ENCODE measurements around the gene C13orf46.

The C13orf46 gene

DNA sequence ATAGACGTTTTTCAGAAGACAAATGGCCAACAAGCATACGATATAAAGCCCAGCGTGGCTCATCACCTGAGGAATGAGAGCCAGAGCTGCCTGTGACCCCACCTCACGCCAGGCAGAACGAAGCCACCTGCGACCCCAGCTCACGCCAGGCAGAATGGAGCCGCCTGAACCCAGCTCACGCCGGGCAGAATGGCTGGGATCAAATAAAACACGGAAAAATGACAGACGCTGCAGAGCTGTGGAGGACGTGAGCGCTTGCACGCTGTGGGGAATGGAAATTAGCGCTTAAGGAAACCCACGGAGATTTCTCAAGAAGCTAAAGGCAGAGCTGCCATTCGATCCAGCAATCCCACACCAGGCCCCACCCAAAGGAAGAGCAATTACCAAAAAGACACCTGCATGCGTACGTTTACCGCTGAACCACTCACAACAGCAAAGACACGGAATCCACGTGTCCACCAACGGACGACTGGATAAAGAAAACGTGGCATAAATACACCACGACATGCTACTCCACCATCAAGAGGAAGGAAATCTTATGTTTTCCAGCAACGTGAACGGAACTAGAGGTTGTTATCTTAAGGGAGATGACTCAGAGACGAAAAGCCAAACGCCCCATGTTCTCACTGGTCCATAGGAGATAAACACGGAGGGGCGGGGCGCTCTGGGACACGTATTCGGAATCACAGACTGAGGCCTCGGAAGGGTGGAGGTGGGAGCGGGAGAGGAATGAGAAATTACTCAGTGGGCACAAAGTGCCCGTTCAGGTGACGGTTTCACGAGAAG is 30.7 kb upstream of the C13orf46 start:
- no peaks in the 10 kb centered on the region for H3K9me3 ChIP-seq
- H3K4me3 ChIP-seq (ENCODE audit: low read depth, low read length): no peak overlapping the region
- no peaks in the 10 kb centered on the region for H3K27me3 ChIP-seq
- peak; percentile 4 for DNase-seq
- H3K36me3 ChIP-seq: peaks cover 13% of the 10 kb centered on the region
- no peaks in the 10 kb centered on the region for H3K4me1 ChIP-seq
- TF ChIP-seq, protein P1, sequence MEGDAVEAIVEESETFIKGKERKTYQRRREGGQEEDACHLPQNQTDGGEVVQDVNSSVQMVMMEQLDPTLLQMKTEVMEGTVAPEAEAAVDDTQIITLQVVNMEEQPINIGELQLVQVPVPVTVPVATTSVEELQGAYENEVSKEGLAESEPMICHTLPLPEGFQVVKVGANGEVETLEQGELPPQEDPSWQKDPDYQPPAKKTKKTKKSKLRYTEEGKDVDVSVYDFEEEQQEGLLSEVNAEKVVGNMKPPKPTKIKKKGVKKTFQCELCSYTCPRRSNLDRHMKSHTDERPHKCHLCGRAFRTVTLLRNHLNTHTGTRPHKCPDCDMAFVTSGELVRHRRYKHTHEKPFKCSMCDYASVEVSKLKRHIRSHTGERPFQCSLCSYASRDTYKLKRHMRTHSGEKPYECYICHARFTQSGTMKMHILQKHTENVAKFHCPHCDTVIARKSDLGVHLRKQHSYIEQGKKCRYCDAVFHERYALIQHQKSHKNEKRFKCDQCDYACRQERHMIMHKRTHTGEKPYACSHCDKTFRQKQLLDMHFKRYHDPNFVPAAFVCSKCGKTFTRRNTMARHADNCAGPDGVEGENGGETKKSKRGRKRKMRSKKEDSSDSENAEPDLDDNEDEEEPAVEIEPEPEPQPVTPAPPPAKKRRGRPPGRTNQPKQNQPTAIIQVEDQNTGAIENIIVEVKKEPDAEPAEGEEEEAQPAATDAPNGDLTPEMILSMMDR (IDR thresholded peaks at IDR 0.05; ENCODE audit: low read depth, low read length): no peak

DNA sequence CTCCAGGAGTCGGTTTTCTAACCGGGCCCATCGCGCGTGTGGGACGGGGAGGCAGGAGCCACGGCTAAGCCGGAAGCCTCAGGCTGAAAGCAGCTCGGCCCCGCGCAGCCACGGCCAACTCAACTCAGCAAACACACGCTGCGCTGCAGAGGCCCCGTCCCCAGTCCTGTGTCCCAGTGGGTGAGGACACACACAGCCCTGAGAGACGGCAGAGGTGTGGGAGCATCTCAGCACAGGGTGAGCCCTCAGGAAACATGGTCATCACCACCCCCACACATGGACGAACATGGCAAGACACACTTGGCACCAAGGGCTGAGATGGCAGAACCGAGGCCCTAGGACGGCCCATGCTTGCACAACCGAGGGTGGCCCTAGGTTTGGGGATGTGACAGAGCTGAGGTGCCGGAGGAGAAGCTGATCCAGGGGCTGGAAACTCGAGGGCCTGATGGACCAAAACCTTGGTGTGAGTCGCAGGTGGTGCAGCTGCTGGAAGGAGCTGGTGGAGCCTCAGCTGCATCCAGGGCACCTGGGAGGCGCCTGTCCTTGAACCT is 29.0 kb upstream of the C13orf46 start:
- TF ChIP-seq, protein P1 (IDR thresholded peaks at IDR 0.05; ENCODE audit: low read depth, low read length): no peak
- Histone ChIP-seq H3K27me3 (no peaks in the 10 kb centered on the region), H3K36me3 (peaks cover 9% of the 10 kb centered on the region; the same call in 1 of the 2 replicates), H3K4me1 (peaks cover 8% of the 10 kb centered on the region), H3K4me3 (ENCODE audit: low read depth, low read length) (no peak overlapping the region), H3K9me3 (no peaks in the 10 kb centered on the region)
- no peak for DNase-seq

DNA sequence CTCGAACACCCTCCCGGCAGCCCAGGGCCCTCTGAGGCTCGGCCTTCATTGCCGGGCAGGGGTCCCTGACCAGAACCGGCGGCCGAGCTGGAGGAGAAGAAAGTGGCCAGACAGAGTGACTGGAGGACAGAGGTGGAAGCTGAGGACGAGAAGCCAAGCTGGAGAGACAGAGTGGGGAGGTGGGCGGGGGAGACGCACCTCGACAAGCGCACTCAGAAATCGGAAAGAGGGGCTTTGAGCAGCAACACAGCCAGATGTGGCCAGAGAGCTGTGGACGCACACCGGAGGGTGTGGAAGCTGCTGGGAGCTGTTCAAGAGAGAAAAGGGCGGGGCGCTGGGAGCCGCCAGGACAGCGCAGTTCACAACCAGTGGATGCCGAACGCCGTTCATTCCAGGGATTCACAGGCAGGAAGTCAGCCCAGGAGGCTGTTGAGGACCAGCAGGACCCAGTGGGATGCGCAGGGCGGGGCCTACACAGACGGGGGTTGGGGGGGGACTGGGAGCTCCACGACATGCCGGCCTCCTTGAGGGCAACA is 28.2 kb upstream of the C13orf46 start:
- H3K4me1 ChIP-seq: peaks cover 8% of the 10 kb centered on the region
- TF ChIP-seq, protein P1 (IDR thresholded peaks at IDR 0.05; ENCODE audit: low read depth, low read length): no peak
- no peaks in the 10 kb centered on the region for H3K9me3 ChIP-seq
- no peak overlapping the region for H3K4me3 ChIP-seq (ENCODE audit: low read depth, low read length)
- DNase-seq: no peak
- no peaks in the 10 kb centered on the region for H3K27me3 ChIP-seq
- peaks cover 9% of the 10 kb centered on the region; the same call in 1 of the 2 replicates for H3K36me3 ChIP-seq

DNA sequence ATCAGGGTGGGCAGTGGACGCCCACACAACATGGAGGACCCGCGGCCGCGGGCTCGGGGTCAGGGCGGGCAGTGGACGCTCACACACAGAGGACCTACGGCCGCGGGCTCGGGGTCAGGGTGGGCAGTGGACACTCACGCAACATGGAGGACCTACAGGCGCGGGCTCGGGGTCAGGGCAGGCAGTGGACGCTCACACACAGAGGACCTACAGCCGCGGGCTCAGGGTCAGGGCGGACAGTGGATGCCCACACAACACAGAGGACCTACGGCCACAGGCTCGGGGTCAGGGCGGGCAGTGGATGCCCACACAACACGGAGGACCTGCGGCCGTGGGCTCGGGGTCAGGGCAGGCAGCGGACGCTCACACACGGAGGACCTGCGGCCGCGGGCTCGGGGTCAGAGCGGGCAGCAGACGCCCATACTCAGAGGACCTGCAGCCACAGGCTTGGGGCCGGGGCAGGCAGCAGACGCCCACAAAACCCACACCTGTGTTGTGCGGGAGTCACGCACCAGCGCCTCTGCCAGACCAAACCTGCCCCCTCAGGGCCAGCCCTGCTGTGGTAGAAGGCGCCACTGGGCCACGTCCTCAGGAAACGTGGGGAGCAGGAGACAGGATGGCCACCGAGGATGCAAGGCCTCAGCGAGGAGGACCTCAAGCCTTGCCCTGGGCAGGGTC is 27.6 kb upstream of the C13orf46 start:
- peaks cover 9% of the 10 kb centered on the region; the same call in 1 of the 2 replicates for H3K36me3 ChIP-seq

DNA sequence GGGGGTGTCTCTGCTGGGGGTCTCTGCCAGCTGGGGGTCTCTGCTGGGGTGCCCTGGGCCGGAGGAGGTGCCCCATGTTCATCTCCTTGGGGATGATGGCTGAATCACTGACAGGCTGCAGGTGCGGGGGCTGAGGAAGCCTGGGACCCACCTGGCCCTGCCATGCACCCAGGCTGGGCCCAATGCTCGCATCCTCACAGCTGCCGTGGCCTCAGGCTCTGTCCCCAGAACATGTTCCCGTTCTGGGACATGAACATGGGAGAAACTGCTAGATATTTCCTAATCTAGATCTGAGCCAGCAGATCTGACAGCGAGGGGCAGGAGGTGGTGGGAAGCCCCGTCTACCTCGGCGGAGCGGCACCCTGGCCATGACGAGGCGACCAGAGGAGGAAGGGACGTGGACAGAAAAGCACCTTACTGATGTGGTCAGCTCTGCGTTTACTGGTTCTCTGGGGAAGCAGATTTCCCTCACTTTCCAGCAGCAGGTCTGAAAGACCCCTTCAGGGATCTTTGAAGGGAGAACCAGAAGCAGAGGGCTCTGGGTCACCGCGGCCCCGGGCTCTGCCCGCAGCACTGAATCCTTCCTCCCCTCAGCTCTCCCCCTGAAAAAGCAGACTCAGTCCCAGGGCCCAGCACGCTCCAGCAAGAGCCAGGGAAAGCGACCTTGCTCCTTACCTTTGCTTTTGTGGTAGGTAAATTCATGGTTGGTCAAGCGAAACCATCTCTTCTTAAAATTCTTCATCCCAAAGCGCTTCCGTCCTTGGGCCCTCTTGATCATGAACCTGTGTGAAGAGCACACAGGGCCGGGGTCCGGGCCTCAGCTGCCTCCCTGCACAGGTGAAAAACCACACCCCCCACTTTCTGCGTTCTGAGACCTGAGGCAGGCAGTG is 26.5 kb upstream of the C13orf46 start:
- Histone ChIP-seq H3K36me3 (peaks cover 9% of the 10 kb centered on the region; the same call in 1 of the 2 replicates), H3K4me1 (peaks cover 8% of the 10 kb centered on the region), H3K4me3 (ENCODE audit: low read depth, low read length) (no peak overlapping the region), H3K9me3 (no peaks in the 10 kb centered on the region), H3K27me3 (no peaks in the 10 kb centered on the region)
- no peak for DNase-seq
- TF ChIP-seq, protein P1 (IDR thresholded peaks at IDR 0.05; ENCODE audit: low read depth, low read length): no peak

More for the DNA sequence above, 27.6 kb upstream of the C13orf46 start:
- TF ChIP-seq, protein P1 (IDR thresholded peaks at IDR 0.05; ENCODE audit: low read depth, low read length): no peak
- Histone ChIP-seq H3K4me1 (peaks cover 8% of the 10 kb centered on the region), H3K4me3 (ENCODE audit: low read depth, low read length) (no peak overlapping the region), H3K9me3 (no peaks in the 10 kb centered on the region), H3K27me3 (no peaks in the 10 kb centered on the region)
- DNase-seq: no peak
